GM12878 (cell line): ENCODE measurements around the gene KRTAP9-2. TPM values are rescaled to one million over a fixed set of nuclear protein-coding genes. Genes with fewer than 3 reads are reported as not detected.
"Not testable (repeated sequence)": the region's sequence is repeated elsewhere in the genome, so short reads cannot be mapped to it uniquely, and the experiment has no call there.

Experiments
- ATAC-seq: fragments of 200-7000 bp; cut with Tn5 transposase; 3 replicates; pipeline ENCODE4 v1.9.1; 2020; ENCODE audit warnings: mild to moderate bottlenecking, moderate library complexity
- BruUV-seq: library from RNA; stranded (reverse); fragments of 400-500 nt; replicated peaks from 2 replicates; lab custom pipeline; 2021; lab: Mats Ljungman, UMichigan
- CTCF ChIA-PET: fragments of 300-600 bp; sonication (Branson Sonifier 250); formaldehyde crosslinking; extraction: SDS; loops from one replicate; lab custom pipeline; 2021; ENCODE audit warnings: inconsistent platforms; lab: Yijun Ruan, JAX
- POLR2A ChIA-PET: fragments of 350-600 bp; formaldehyde crosslinking; extraction: SDS; loops from one replicate; lab custom pipeline; 2021; ENCODE audit warnings: inconsistent platforms; lab: Charles Lee
- RAD21 ChIA-PET: fragments of 300-600 bp; sonication (Branson Sonifier 250); formaldehyde crosslinking; loops from one replicate; lab custom pipeline; 2023; ENCODE audit warnings: antibody characterized with exemption; ENCODE audit not compliant: unreplicated experiment; lab: Charles Lee
- SMC1A ChIA-PET: fragments of 300-600 bp; sonication (Branson Sonifier 250); formaldehyde crosslinking; loops from one replicate; lab custom pipeline; 2023; ENCODE audit not compliant: unreplicated experiment, uncharacterized antibody; lab: Charles Lee
- DNase-seq: peaks from one replicate; pipeline ENCODE4 v3.0.0-alpha.2; 2011; ENCODE audit warnings: low read depth, low spot score
- FAIRE-seq: peaks from 3 replicates; lab custom pipeline; 2011; peaks lifted over from hg19 to GRCh38; lab: Jason Lieb, UNC
- H2AFZ ChIP-seq: 2 replicates; pipeline ENCODE4 v1.6.0; 2011; ENCODE audit warnings: low read depth, low read length, control low read depth; ENCODE audit not compliant: control insufficient read depth
- H3K27ac ChIP-seq: 2 replicates; pipeline ENCODE4 v1.5.1; 2011; ENCODE audit warnings: control low read depth; ENCODE audit not compliant: control insufficient read depth, insufficient read depth
- H3K27me3 ChIP-seq, 2 experiments: replicated peaks in 1 of 2; 2 replicates each; pipeline versions ENCODE4 v1.6.0 to v1.6.1; 2011; ENCODE audit warnings: low read length in 1 of 2; ENCODE audit not compliant: control insufficient read depth in 2 of 2, insufficient read depth in 2 of 2
- H3K36me3 ChIP-seq, 2 experiments: 2 replicates each; pipeline ENCODE4 v1.5.1; 2011; ENCODE audit warnings: low read length in 1 of 2; ENCODE audit not compliant: control insufficient read depth in 2 of 2, insufficient read depth in 2 of 2
- H3K4me1 ChIP-seq: 2 replicates; pipeline ENCODE4 v1.6.1; 2011; ENCODE audit warnings: mild to moderate bottlenecking, low read length, moderate library complexity, mixed read lengths; ENCODE audit not compliant: control insufficient read depth, insufficient read depth
- H3K4me2 ChIP-seq: 2 replicates; pipeline ENCODE4 v1.6.0; 2011; ENCODE audit warnings: control low read depth; ENCODE audit not compliant: control insufficient read depth, insufficient read depth
- H3K4me3 ChIP-seq: fragments of 200-600 bp; sonication (generic); 2 replicates; pipeline ENCODE4 v1.5.1; 2016
- H3K79me2 ChIP-seq: 2 replicates; pipeline ENCODE4 v1.6.0; 2011; ENCODE audit warnings: low read length; ENCODE audit not compliant: control insufficient read depth, insufficient read depth
- H3K9ac ChIP-seq: 2 replicates; pipeline ENCODE4 v1.8.0; 2011; ENCODE audit warnings: low read length, control low read depth, mixed read lengths; ENCODE audit not compliant: control insufficient read depth, insufficient read depth
- H3K9me3 ChIP-seq: replicated peaks from 3 replicates; pipeline ENCODE4 v1.5.1; 2011; ENCODE audit warnings: mild to moderate bottlenecking, low read length; ENCODE audit not compliant: control insufficient read depth, insufficient read depth
- H4K20me1 ChIP-seq: 2 replicates; pipeline ENCODE4 v1.6.0; 2011; ENCODE audit not compliant: control insufficient read depth, insufficient read depth
- DPF2 ChIP-seq: fragments of 450-650 bp; IDR thresholded peaks from 2 replicates; pipeline ENCODE4 v1.6.1; 2017; ENCODE audit warnings: mild to moderate bottlenecking
- E2F8 ChIP-seq: fragments of 450-650 bp; IDR thresholded peaks from 2 replicates; pipeline ENCODE4 v1.6.1; 2018; ENCODE audit warnings: mild to moderate bottlenecking, low read depth, moderate library complexity; ENCODE audit not compliant: partially characterized antibody
- KDM1A ChIP-seq: fragments of 200-600 bp; sonication (generic); IDR thresholded peaks from 2 replicates; pipeline ENCODE4 v1.6.1; 2016; ENCODE audit warnings: borderline replicate concordance
- NFIC ChIP-seq: IDR thresholded peaks from 2 replicates; pipeline ENCODE4 v1.6.1; 2012; ENCODE audit warnings: low read depth, mild to moderate bottlenecking, inconsistent platforms, low read length, moderate library complexity
- PRDM15 ChIP-seq: fragments of 450-650 bp; formaldehyde crosslinking; IDR thresholded peaks from 2 replicates; pipeline ENCODE4 v1.4.0; 2020; ENCODE audit warnings: mild to moderate bottlenecking, moderate library complexity
- WGBS: methylation state at CpG from one replicate; pipeline ENCODE4 v1.1.6; 2016; ENCODE audit warnings: low lambda C conversion rate; ENCODE audit not compliant: insufficient replicate concordance, insufficient coverage; ENCODE audit errors: missing lambda C conversion rate; 5-methylcytosine and 5-hydroxymethylcytosine counted together
- in situ Hi-C: fragments of 300-500 bp; cut with MboI; formaldehyde crosslinking; loops from 9 replicates; pipeline ENCODE4 v1.14.3; 2018; ENCODE audit warnings: mixed read lengths
- intact Hi-C: fragments of 100-400 bp; cut with micrococcal nuclease; formaldehyde crosslinking; loops from one replicate; pipeline ENCODE4 v1.14.2; 2022; ENCODE audit not compliant: unreplicated experiment
- polyA plus RNA-seq, 11 experiments: library from polyadenylated mRNA; depleted of rRNA in 4 of 11; unstranded in 6 of 11; stranded (reverse) in 5 of 11; fragments of >200 nt; fragmentation: Nextera tagmentation in 4 of 11; fragmentation: Illumina TruSeq in 1 of 11; extraction: Ambion mirVana in 4 of 11; extraction: Trizol in 1 of 11; gene quantifications; 1 replicate in 1 of 11; 2 replicates in 10 of 11; pipeline versions ENCODE4 v1.2.1 to v1.2.3, GENCODE V29; 2011 to 2016; ENCODE audit warnings: inconsistent platforms in 2 of 11, missing spikeins in 2 of 11, low read depth in 1 of 11
- small RNA-seq: library from RNA; depleted of rRNA; stranded (forward); fragments of <200 nt; gene quantifications from one replicate; pipeline ENCODE3, GENCODE V24; 2014
- total RNA-seq, 4 experiments: library from RNA; depleted of rRNA in 3 of 4; stranded (reverse); fragments of >200 nt in 3 of 4; fragmentation: Illumina TruSeq in 1 of 4; extraction: Trizol in 1 of 4; gene quantifications; 2 replicates each; pipeline versions ENCODE4 v1.2.1 to v1.2.3, GENCODE V29; 2013 to 2021

Gene KRTAP9-2
- total and polyA plus RNA-seq, 10 of the 15 experiments (the other 5 are each of a cell fraction or from before 2014, with no cell fraction given) = not detected

GRCh38 chr17:41271858-41272257 lies 45.4 kb downstream of the KRTAP9-2 start (continued):
- TF ChIP-seq DPF2 (no peak), E2F8 (no peak), PRDM15 (CRISPR knock-in tag) (no peak), NFIC (no peak), KDM1A (no peak)

- intact Hi-C loops, BruUV-seq, H3K4me1 ChIP-seq, FAIRE-seq, ATAC-seq, H3K4me2 ChIP-seq, POLR2A ChIA-PET, H3K4me3 ChIP-seq, H3K79me2 ChIP-seq, H3K9ac ChIP-seq, H2AFZ ChIP-seq, CTCF ChIA-PET, H3K27ac ChIP-seq, DNase-seq, H3K36me3 ChIP-seq, H4K20me1 ChIP-seq, in situ Hi-C loops, H3K9me3 ChIP-seq, SMC1A ChIA-PET, H3K27me3 ChIP-seq, RAD21 ChIA-PET: not testable (repeated sequence)
- WGBS = 0% methylated on average over 3 of the region's 3 CpGs
Observed at GRCh38 chr17:41275648-41276190, 49.3 kb downstream of the KRTAP9-2 start, which contains the start of gene KRTAP9-7. Gene KRTAP9-7, plus strand, starts transcription at chr17:41275698. Its CDS starts 0 bp downstream, at chr17:41275698.

Small RNA genes within 50 kb of the gene (small RNA-seq; reads per million reads assigned to genes)
- not detected for gene KRTAP4-17P

Other genes with a start within 250 kb of the KRTAP9-2 start
Only the 7 nearest of the 41 such genes appear.
- not detected in 2 replicates for gene KRTAP4-1, start 41.7 kb upstream of the KRTAP9-2 start, total RNA-seq (2014; rRNA removed)
- gene KRTAP4-1, start 41.7 kb upstream of the KRTAP9-2 start, total RNA-seq (2014; rRNA removed; fragmentation: Illumina TruSeq; extraction: Trizol) = not detected in 2 replicates
- gene KRTAP4-1, start 41.7 kb upstream of the KRTAP9-2 start, total RNA-seq (2021) = not detected in 2 replicates
- gene KRTAP4-1, start 41.7 kb upstream of the KRTAP9-2 start, polyA plus RNA-seq (2011; rRNA removed) = not detected in 2 replicates
- gene KRTAP4-1, start 41.7 kb upstream of the KRTAP9-2 start, polyA plus RNA-seq (2014; fragmentation: Illumina TruSeq; extraction: Trizol) = not detected in 2 replicates
- gene KRTAP4-1, start 41.7 kb upstream of the KRTAP9-2 start, polyA plus RNA-seq (2014; fragmentation: Nextera tagmentation; extraction: Ambion mirVana) = not detected
- not detected in 2 replicates for gene KRTAP4-1, start 41.7 kb upstream of the KRTAP9-2 start, polyA plus RNA-seq (2014; rRNA removed)
- not detected for gene KRTAP4-1, start 41.7 kb upstream of the KRTAP9-2 start, polyA plus RNA-seq (2016; fragmentation: Nextera tagmentation; extraction: Ambion mirVana)
- not detected in 2 replicates for gene KRTAP9-1, start 36.8 kb upstream of the KRTAP9-2 start, total RNA-seq (2014; rRNA removed)
- gene KRTAP9-1, start 36.8 kb upstream of the KRTAP9-2 start, total RNA-seq (2014; rRNA removed; fragmentation: Illumina TruSeq; extraction: Trizol) = not detected in 2 replicates
- gene KRTAP9-1, start 36.8 kb upstream of the KRTAP9-2 start, total RNA-seq (2021) = not detected in 2 replicates
- not detected in 2 replicates for gene KRTAP9-1, start 36.8 kb upstream of the KRTAP9-2 start, polyA plus RNA-seq (2011; rRNA removed)
- not detected in 2 replicates for gene KRTAP9-1, start 36.8 kb upstream of the KRTAP9-2 start, polyA plus RNA-seq (2014; fragmentation: Illumina TruSeq; extraction: Trizol)
- not detected for gene KRTAP9-1, start 36.8 kb upstream of the KRTAP9-2 start, polyA plus RNA-seq (2014; fragmentation: Nextera tagmentation; extraction: Ambion mirVana)
- gene KRTAP9-1, start 36.8 kb upstream of the KRTAP9-2 start, polyA plus RNA-seq (2014; rRNA removed) = not detected in 2 replicates
- gene KRTAP9-1, start 36.8 kb upstream of the KRTAP9-2 start, polyA plus RNA-seq (2016; fragmentation: Nextera tagmentation; extraction: Ambion mirVana) = not detected
- not detected in 2 replicates for gene KRTAP9-3, start 5.8 kb downstream of the KRTAP9-2 start, total RNA-seq (2014; rRNA removed)
- not detected in 2 replicates for gene KRTAP9-3, start 5.8 kb downstream of the KRTAP9-2 start, total RNA-seq (2014; rRNA removed; fragmentation: Illumina TruSeq; extraction: Trizol)
- gene KRTAP9-3, start 5.8 kb downstream of the KRTAP9-2 start, total RNA-seq (2021) = not detected in 2 replicates
- gene KRTAP9-3, start 5.8 kb downstream of the KRTAP9-2 start, polyA plus RNA-seq (2011; rRNA removed) = not detected in 2 replicates
- not detected in 2 replicates for gene KRTAP9-3, start 5.8 kb downstream of the KRTAP9-2 start, polyA plus RNA-seq (2014; fragmentation: Illumina TruSeq; extraction: Trizol)
- not detected for gene KRTAP9-3, start 5.8 kb downstream of the KRTAP9-2 start, polyA plus RNA-seq (2014; fragmentation: Nextera tagmentation; extraction: Ambion mirVana)
- gene KRTAP9-3, start 5.8 kb downstream of the KRTAP9-2 start, polyA plus RNA-seq (2014; rRNA removed) = not detected in 2 replicates
- gene KRTAP9-3, start 5.8 kb downstream of the KRTAP9-2 start, polyA plus RNA-seq (2016; fragmentation: Nextera tagmentation; extraction: Ambion mirVana) = not detected
- not detected in 2 replicates for gene KRTAP9-8, start 11.4 kb downstream of the KRTAP9-2 start, total RNA-seq (2014; rRNA removed)
- gene KRTAP9-8, start 11.4 kb downstream of the KRTAP9-2 start, total RNA-seq (2014; rRNA removed; fragmentation: Illumina TruSeq; extraction: Trizol) = not detected in 2 replicates
- gene KRTAP9-8, start 11.4 kb downstream of the KRTAP9-2 start, total RNA-seq (2021) = not detected in 2 replicates
- gene KRTAP9-8, start 11.4 kb downstream of the KRTAP9-2 start, polyA plus RNA-seq (2011; rRNA removed) = not detected in 2 replicates
- not detected in 2 replicates for gene KRTAP9-8, start 11.4 kb downstream of the KRTAP9-2 start, polyA plus RNA-seq (2014; fragmentation: Illumina TruSeq; extraction: Trizol)
- not detected for gene KRTAP9-8, start 11.4 kb downstream of the KRTAP9-2 start, polyA plus RNA-seq (2014; fragmentation: Nextera tagmentation; extraction: Ambion mirVana)
- gene KRTAP9-8, start 11.4 kb downstream of the KRTAP9-2 start, polyA plus RNA-seq (2014; rRNA removed) = not detected in 2 replicates
- gene KRTAP9-8, start 11.4 kb downstream of the KRTAP9-2 start, polyA plus RNA-seq (2016; fragmentation: Nextera tagmentation; extraction: Ambion mirVana) = not detected
- not detected in 2 replicates for gene KRTAP9-4, start 23.0 kb downstream of the KRTAP9-2 start, total RNA-seq (2014; rRNA removed)
- gene KRTAP9-4, start 23.0 kb downstream of the KRTAP9-2 start, total RNA-seq (2014; rRNA removed; fragmentation: Illumina TruSeq; extraction: Trizol) = not detected in 2 replicates
- gene KRTAP9-4, start 23.0 kb downstream of the KRTAP9-2 start, total RNA-seq (2021) = not detected in 2 replicates
- gene KRTAP9-4, start 23.0 kb downstream of the KRTAP9-2 start, polyA plus RNA-seq (2011; rRNA removed) = not detected in 2 replicates
- gene KRTAP9-4, start 23.0 kb downstream of the KRTAP9-2 start, polyA plus RNA-seq (2014; fragmentation: Illumina TruSeq; extraction: Trizol) = not detected in 2 replicates
- gene KRTAP9-4, start 23.0 kb downstream of the KRTAP9-2 start, polyA plus RNA-seq (2014; fragmentation: Nextera tagmentation; extraction: Ambion mirVana) = not detected
- gene KRTAP9-4, start 23.0 kb downstream of the KRTAP9-2 start, polyA plus RNA-seq (2014; rRNA removed) = not detected in 2 replicates
- not detected for gene KRTAP9-4, start 23.0 kb downstream of the KRTAP9-2 start, polyA plus RNA-seq (2016; fragmentation: Nextera tagmentation; extraction: Ambion mirVana)
- not detected in 2 replicates for gene KRTAP9-9, start 28.7 kb downstream of the KRTAP9-2 start, total RNA-seq (2014; rRNA removed)
- gene KRTAP9-9, start 28.7 kb downstream of the KRTAP9-2 start, total RNA-seq (2014; rRNA removed; fragmentation: Illumina TruSeq; extraction: Trizol) = not detected in 2 replicates
- not detected in 2 replicates for gene KRTAP9-9, start 28.7 kb downstream of the KRTAP9-2 start, total RNA-seq (2021)
- not detected in 2 replicates for gene KRTAP9-9, start 28.7 kb downstream of the KRTAP9-2 start, polyA plus RNA-seq (2011; rRNA removed)
- not detected in 2 replicates for gene KRTAP9-9, start 28.7 kb downstream of the KRTAP9-2 start, polyA plus RNA-seq (2014; fragmentation: Illumina TruSeq; extraction: Trizol)
- gene KRTAP9-9, start 28.7 kb downstream of the KRTAP9-2 start, polyA plus RNA-seq (2014; fragmentation: Nextera tagmentation; extraction: Ambion mirVana) = not detected
- not detected in 2 replicates for gene KRTAP9-9, start 28.7 kb downstream of the KRTAP9-2 start, polyA plus RNA-seq (2014; rRNA removed)
- gene KRTAP9-9, start 28.7 kb downstream of the KRTAP9-2 start, polyA plus RNA-seq (2016; fragmentation: Nextera tagmentation; extraction: Ambion mirVana) = not detected
- not detected in 2 replicates for gene KRTAP9-6, start 38.7 kb downstream of the KRTAP9-2 start, total RNA-seq (2014; rRNA removed)
- not detected in 2 replicates for gene KRTAP9-6, start 38.7 kb downstream of the KRTAP9-2 start, total RNA-seq (2014; rRNA removed; fragmentation: Illumina TruSeq; extraction: Trizol)
- gene KRTAP9-6, start 38.7 kb downstream of the KRTAP9-2 start, total RNA-seq (2021) = not detected in 2 replicates
- not detected in 2 replicates for gene KRTAP9-6, start 38.7 kb downstream of the KRTAP9-2 start, polyA plus RNA-seq (2011; rRNA removed)
- gene KRTAP9-6, start 38.7 kb downstream of the KRTAP9-2 start, polyA plus RNA-seq (2014; fragmentation: Illumina TruSeq; extraction: Trizol) = not detected in 2 replicates
- not detected for gene KRTAP9-6, start 38.7 kb downstream of the KRTAP9-2 start, polyA plus RNA-seq (2014; fragmentation: Nextera tagmentation; extraction: Ambion mirVana)
- not detected in 2 replicates for gene KRTAP9-6, start 38.7 kb downstream of the KRTAP9-2 start, polyA plus RNA-seq (2014; rRNA removed)
- not detected for gene KRTAP9-6, start 38.7 kb downstream of the KRTAP9-2 start, polyA plus RNA-seq (2016; fragmentation: Nextera tagmentation; extraction: Ambion mirVana)